ENCODE measurements around the gene KRTAP5-6. TPM values are rescaled to one million over a fixed set of nuclear protein-coding genes. Genes with fewer than 3 reads are reported as not detected.

Gene KRTAP5-6
- total RNA-seq, 1 donor from 2014 or later: not detected

GRCh38 chr11:1719781-1720180 lies 22.8 kb downstream of the KRTAP5-6 start:
- H3K27me3 Mint-ChIP-seq: peaks cover 34% of the 10 kb centered on the region

GRCh38 chr11:1727096-1727690 lies 30.2 kb downstream of the KRTAP5-6 start:
- H3K4me1 Mint-ChIP-seq (ENCODE audit: low read depth): peaks cover 11% of the 10 kb centered on the region
- TF ChIP-seq CTCF (IDR thresholded peaks at IDR 0.05; ENCODE audit: unreplicated experiment): no peak
- H3K27me3 Mint-ChIP-seq: peaks cover 67% of the 10 kb centered on the region
- H3K36me3 Mint-ChIP-seq (ENCODE audit: insufficient read depth): no peaks in the 10 kb centered on the region
- no peak overlapping the region for H3K27ac Mint-ChIP-seq
- H3K9me3 Mint-ChIP-seq (ENCODE audit: low read depth): peaks cover 7% of the 10 kb centered on the region
- H3K4me3 Mint-ChIP-seq (ENCODE audit: low read depth): no peak overlapping the region
- no peak for DNase-seq (ENCODE audit: low spot score, unreplicated experiment)

More at GRCh38 chr11:1719781-1720180, 22.8 kb downstream of the KRTAP5-6 start:
- DNase-seq (ENCODE audit: low spot score, unreplicated experiment): no peak
- Mint-ChIP-seq H3K9me3 (ENCODE audit: low read depth) (peaks cover 7% of the 10 kb centered on the region), H3K27ac (no peak overlapping the region), H3K36me3 (ENCODE audit: insufficient read depth) (no peaks in the 10 kb centered on the region), H3K4me1 (ENCODE audit: low read depth) (no peaks in the 10 kb centered on the region), H3K4me3 (ENCODE audit: low read depth) (no peak overlapping the region)
- no peak for TF ChIP-seq CTCF (IDR thresholded peaks at IDR 0.05; ENCODE audit: unreplicated experiment)

DNA sequence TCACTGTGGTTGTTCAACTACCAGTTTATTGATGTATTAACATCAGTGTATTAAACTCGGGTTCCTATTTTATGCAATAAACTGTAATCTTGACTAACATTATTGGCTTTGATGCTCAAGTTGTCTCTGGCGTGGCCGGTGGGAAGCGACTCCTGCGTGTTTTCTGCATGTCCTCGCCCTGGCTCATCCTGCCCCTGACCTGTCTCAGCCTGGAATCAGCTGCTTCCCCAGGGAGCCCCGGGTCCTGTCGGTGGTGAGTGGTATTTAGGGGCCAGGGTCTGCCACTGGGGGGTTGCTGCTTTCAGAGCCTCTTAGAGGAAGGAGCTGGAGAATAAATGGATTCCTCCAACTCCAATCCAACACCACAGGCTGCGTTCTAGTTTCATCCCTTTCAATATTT lies 30.9 kb downstream of the KRTAP5-6 start:
- TF ChIP-seq CTCF (IDR thresholded peaks at IDR 0.05; ENCODE audit: unreplicated experiment): no peak
- Mint-ChIP-seq H3K4me3 (ENCODE audit: low read depth) (no peak overlapping the region), H3K36me3 (ENCODE audit: insufficient read depth) (no peaks in the 10 kb centered on the region), H3K27me3 (peaks cover 65% of the 10 kb centered on the region), H3K4me1 (ENCODE audit: low read depth) (peaks cover 14% of the 10 kb centered on the region), H3K9me3 (ENCODE audit: low read depth) (peaks cover 2% of the 10 kb centered on the region), H3K27ac (no peak overlapping the region)
- no peak for DNase-seq (ENCODE audit: low spot score, unreplicated experiment)

- no peak for DNase-seq (ENCODE audit: low spot score, unreplicated experiment)
- Mint-ChIP-seq H3K27me3 (peaks cover 63% of the 10 kb centered on the region), H3K27ac (no peak overlapping the region), H3K36me3 (ENCODE audit: insufficient read depth) (no peaks in the 10 kb centered on the region), H3K4me3 (ENCODE audit: low read depth) (no peak overlapping the region), H3K9me3 (ENCODE audit: low read depth) (no peaks in the 10 kb centered on the region), H3K4me1 (ENCODE audit: low read depth) (peaks cover 14% of the 10 kb centered on the region)
- TF ChIP-seq CTCF (IDR thresholded peaks at IDR 0.05; ENCODE audit: unreplicated experiment): no peak
Measured at GRCh38 chr11:1728301-1728700, 31.3 kb downstream of the KRTAP5-6 start.

DNA sequence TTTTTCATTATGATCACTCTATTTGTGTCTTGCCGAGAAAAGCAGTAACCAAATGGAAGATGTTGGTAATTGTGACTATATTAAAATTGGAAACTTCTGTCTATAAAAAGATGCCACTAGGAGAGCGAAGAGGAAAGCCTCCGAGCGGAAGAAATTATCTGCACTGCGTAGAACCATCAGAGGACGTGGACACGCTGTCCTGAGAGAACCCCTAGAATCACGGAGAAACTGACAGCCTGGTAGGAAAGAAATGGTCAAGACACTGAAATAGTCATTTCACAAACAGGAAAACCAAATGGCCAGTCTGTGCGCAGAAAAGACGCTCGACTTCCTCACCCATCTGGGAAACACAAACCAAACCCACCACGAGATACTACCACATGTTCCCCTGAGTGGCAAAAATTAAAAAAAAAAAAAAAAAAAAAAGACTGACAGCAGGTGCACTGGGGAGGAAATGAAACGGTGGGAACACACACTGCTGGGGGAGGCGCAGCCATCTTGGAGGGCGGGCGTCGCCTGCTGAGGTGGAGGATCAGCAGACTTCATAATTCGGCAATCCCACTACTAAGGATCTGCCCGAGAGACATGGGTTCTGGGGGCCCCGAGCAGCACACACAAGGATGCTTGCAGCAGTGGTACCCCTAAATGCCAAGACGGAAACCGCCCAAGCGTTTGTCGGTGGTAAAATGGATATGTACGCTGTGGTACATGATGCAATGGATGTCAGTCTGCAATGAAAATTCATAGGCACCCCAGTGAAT lies 32.1 kb downstream of the KRTAP5-6 start:
- Mint-ChIP-seq H3K36me3 (ENCODE audit: insufficient read depth) (no peaks in the 10 kb centered on the region), H3K4me1 (ENCODE audit: low read depth) (peaks cover 16% of the 10 kb centered on the region), H3K27ac (no peak overlapping the region), H3K4me3 (ENCODE audit: low read depth) (no peak overlapping the region), H3K9me3 (ENCODE audit: low read depth) (no peaks in the 10 kb centered on the region), H3K27me3 (peaks cover 68% of the 10 kb centered on the region)
- no peak for TF ChIP-seq CTCF (IDR thresholded peaks at IDR 0.05; ENCODE audit: unreplicated experiment)
- DNase-seq (ENCODE audit: low spot score, unreplicated experiment): no peak

Data from progenitor cell of endocrine pancreas (in vitro differentiated cells).